Body of pancreas (tissue), 4 donors: Measurements from ENCODE around the gene BPGM.

Source experiments
- POLR2A ChIP-seq, 3 donors: fragments of 450-650 bp; IDR thresholded peaks; one replicate each; pipeline ENCODE4 v1.6.1; 2016; ENCODE audit warnings: antibody characterized with exemption in 3 of 3, mild to moderate bottlenecking in 2 of 3
- TF ChIP-seq, protein P1 (sequence below), 7 experiments: fragments of 450-650 bp in 4 of 7; fragments of 200-600 bp in 3 of 7; sonication (generic) in 3 of 7; IDR thresholded peaks; one replicate each; pipeline ENCODE4 v1.5.1; 2016 to 2019; ENCODE audit warnings: antibody characterized with exemption in 7 of 7

DNA sequence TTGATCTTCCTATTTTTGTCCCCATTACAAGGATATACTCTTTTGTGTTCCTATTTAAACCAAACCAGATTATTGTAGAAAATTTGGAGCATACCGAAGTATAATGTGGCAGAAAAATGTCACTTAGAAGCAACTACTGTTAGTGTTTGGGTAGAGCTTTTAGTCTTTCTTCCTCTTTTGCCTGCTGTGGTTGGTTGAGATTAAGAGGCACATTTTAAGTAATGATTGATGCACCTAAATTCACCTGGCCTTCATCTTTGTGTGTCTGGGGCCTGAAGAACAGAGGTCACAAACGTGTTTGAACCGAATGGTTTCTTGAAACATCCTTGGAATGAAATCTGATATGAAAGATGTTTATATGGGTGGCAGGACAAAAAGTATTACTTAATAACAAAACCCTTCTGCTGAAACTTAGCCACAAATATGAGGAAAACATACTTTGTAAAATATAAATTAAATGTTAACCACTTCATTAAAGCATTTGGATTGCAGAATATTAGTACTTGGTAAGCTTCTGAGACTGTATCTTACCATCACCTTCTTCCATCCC lies 2.6 kb downstream of the BPGM start:
- no peak for TF ChIP-seq POLR2A (IDR thresholded peaks at IDR 0.05)
- TF ChIP-seq, protein P1, sequence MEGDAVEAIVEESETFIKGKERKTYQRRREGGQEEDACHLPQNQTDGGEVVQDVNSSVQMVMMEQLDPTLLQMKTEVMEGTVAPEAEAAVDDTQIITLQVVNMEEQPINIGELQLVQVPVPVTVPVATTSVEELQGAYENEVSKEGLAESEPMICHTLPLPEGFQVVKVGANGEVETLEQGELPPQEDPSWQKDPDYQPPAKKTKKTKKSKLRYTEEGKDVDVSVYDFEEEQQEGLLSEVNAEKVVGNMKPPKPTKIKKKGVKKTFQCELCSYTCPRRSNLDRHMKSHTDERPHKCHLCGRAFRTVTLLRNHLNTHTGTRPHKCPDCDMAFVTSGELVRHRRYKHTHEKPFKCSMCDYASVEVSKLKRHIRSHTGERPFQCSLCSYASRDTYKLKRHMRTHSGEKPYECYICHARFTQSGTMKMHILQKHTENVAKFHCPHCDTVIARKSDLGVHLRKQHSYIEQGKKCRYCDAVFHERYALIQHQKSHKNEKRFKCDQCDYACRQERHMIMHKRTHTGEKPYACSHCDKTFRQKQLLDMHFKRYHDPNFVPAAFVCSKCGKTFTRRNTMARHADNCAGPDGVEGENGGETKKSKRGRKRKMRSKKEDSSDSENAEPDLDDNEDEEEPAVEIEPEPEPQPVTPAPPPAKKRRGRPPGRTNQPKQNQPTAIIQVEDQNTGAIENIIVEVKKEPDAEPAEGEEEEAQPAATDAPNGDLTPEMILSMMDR (IDR thresholded peaks at IDR 0.05) = no peak
